GM10266 (cell line): Measurements from ENCODE around the gene REP15.
"Not testable (repeated sequence)": the region's sequence is repeated elsewhere in the genome, so short reads cannot be mapped to it uniquely, and the experiment has no call there.

Source experiments
- DNase-seq: peaks from one replicate; pipeline ENCODE4 v3.0.0; 2012; ENCODE audit errors: extremely low spot score
- TF ChIP-seq, protein P1 (sequence below): IDR thresholded peaks from 2 replicates; pipeline ENCODE4 v1.5.1; 2012; ENCODE audit warnings: mild to moderate bottlenecking, low read depth; ENCODE audit not compliant: control insufficient read depth, insufficient read depth; ENCODE audit errors: missing control alignments

Gene REP15

GRCh38 chr12:27696293-27696652 lies at the start of gene REP15:
Gene REP15 (plus strand): TSS chr12:27696447. CDS start chr12:27696563, 116 bp downstream.
- DNase-seq: no peak
- TF ChIP-seq, protein P1, sequence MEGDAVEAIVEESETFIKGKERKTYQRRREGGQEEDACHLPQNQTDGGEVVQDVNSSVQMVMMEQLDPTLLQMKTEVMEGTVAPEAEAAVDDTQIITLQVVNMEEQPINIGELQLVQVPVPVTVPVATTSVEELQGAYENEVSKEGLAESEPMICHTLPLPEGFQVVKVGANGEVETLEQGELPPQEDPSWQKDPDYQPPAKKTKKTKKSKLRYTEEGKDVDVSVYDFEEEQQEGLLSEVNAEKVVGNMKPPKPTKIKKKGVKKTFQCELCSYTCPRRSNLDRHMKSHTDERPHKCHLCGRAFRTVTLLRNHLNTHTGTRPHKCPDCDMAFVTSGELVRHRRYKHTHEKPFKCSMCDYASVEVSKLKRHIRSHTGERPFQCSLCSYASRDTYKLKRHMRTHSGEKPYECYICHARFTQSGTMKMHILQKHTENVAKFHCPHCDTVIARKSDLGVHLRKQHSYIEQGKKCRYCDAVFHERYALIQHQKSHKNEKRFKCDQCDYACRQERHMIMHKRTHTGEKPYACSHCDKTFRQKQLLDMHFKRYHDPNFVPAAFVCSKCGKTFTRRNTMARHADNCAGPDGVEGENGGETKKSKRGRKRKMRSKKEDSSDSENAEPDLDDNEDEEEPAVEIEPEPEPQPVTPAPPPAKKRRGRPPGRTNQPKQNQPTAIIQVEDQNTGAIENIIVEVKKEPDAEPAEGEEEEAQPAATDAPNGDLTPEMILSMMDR: no peak

GRCh38 chr12:27650011-27650410 lies 46.2 kb upstream of the REP15 start:
- TF ChIP-seq, protein P1: no peak
- no peak for DNase-seq

GRCh38 chr12:27651201-27651600 lies 45.0 kb upstream of the REP15 start:
- DNase-seq: no peak
- TF ChIP-seq, protein P1: no peak

DNA sequence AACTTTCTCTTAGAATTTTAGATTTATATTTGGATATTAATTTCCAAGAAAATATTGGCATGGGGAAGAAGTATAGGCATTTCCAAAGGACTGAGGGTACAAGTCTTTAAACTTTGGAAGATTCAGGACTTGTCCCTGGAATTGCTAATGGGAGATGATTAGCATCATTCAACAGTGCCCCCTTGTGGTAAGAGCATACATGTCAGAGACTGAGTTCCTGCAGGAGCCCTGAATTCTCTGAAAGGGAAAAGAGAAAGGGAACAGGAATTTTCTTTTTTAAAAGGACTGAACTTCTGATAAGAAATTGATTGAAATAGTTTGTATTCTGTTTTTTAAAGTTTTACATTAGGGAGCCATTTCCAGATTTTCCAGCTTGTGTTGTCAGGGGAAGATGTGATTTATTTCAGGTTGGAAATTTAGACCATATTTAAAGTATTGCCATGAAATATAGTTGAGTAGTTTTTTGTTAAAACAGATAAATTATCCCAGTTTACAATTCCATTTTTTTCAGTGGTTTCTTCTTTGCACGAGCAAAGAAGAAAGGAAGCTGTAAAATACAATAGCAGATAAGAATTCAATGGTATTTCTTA lies 44.0 kb upstream of the REP15 start:
- peak; percentile 40 for DNase-seq
- TF ChIP-seq, protein P1: peak; percentile 82

- TF ChIP-seq, protein P1: no peak
- peak; percentile 8 for DNase-seq
Measured at GRCh38 chr12:27653661-27654060, 42.6 kb upstream of the REP15 start.

GRCh38 chr12:27655476-27655875 lies 40.8 kb upstream of the REP15 start:
- not testable (repeated sequence) for DNase-seq

DNA sequence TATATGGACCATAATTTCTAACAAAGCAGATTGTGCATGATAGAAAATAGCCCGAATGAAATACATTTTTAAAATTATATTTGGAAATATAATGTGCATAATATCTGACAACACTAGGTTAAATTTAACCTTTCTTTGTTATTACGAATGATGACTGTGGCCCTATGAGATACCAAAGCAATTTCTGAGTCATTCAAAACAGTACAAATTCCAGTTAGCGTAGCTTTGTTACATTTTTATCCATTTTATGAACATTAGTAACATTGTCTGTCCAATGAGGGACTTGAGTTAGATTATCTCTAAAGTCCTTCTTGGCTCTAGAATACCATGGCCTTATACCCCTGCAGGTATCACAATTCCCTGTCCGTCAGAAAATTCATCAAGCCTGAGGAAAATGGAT lies 39.0 kb upstream of the REP15 start:
- no peak for DNase-seq
- TF ChIP-seq, protein P1: no peak

DNA sequence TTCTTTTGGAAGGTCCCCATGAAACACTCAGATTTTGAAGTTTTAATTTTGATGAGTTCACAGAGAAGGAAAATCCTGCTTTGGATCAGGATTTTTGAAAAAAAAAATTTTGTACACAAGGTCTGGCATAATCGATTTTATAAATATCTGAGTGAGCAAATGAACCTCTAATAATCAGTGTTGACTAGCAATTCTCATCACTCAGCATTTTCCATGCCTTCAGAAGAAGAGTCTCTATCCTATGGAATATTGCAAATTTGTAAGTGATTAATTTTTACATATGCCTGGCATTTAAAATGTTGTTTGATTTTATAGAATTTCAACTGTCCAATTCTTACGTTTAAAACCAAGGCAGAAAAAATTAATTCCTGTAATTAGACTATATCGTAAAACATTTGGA lies 30.5 kb upstream of the REP15 start:
- DNase-seq: no peak
- TF ChIP-seq, protein P1: no peak
